HG02642 (cell line): ENCODE results near the gene PC.
A peak's percentile ranks its signal among the peaks of the same experiment; 100 is the strongest.
"Not testable (repeated sequence)": the region's sequence is repeated elsewhere in the genome, so short reads cannot be mapped to it uniquely, and the experiment has no call there.

Experiments used
- ATAC-seq: cut with Tn5 transposase; IDR thresholded peaks from one replicate; pipeline ENCODE4 v1.9.1; 2021; ENCODE audit warnings: mild to moderate bottlenecking; ENCODE audit not compliant: unreplicated experiment, poor library complexity

The PC gene

GRCh38 chr11:66815646-66816045, 142.5 kb downstream of the PC start:
- ATAC-seq = no peak

DNA sequence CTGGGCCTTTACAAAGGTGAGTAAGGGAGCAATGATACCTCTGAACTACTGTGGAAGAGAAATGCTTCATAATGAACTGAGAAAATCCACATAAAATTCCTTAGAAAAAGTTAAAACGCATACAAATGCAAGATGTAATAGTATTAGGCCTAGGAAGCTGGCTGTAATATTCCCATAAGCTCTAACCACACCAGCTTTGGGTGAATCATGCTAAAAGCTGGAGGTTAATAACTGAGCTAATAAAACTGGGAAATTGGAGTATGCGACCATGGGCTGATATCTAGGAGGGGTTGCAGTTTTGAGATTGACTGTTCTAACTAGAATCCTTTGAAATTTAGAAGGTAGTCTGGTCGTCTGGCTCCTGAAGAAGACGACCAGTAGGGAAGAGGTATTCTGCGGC, 143.5 kb downstream of the PC start:
- ATAC-seq = no peak

- ATAC-seq = no peak
These were observed 147.5 kb downstream of the PC start for GRCh38 chr11:66810576-66811185.

- ATAC-seq = no peak
These were observed 148.6 kb downstream of the PC start for GRCh38 chr11:66809592-66809991.

DNA sequence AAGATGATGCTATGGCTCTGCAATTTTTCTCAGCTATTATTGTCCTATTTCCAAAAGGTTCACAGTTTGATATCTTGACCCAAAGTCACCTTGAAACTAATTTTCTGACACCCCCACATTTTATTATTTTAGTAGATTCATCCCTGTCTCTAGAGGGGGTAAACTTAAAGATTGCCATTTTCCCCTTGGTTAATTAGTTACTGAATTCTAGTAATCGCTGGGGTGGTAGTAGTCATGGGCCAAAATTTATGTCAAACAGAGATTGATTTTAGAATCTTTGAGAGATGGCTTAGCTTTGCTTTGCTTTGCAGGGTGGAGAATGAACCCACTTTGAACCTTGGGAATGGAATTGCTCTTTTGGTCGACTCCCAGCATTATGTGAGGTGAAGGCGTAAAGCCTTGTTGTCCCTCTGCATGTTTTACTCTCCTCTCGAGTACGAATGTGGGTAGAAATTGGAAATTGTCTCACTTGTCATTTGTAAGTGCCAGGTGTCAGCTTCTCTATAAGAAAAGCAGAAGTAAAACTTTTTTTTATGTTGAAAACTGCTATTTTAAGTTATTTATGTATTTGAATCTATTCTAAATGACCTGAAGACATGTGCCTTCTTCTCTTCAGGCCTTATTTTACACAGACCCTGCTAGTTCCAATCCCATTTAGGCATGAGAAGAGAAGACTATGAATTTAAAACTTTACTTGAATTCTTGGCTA, 157.3 kb downstream of the PC start:
- ATAC-seq = peak; percentile 55

DNA sequence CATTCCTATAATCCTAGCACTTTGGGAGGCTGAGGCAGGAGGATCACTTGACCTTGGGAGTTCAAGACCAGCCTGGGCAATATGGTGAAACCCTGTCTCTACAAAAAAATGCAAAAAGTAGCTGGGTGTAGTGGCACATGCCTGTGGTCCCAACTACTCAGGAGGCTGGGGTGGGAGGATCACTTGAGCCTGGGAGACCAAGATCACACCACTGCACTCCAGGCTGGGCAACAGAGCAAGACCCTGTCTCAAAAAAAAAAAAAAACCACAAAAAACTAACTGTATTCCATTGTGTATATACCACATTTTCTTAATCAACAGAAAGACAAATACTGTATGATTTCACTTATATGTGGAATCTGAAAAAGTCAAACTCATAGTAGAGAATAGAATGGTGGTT, 158.4 kb downstream of the PC start:
- not testable (repeated sequence) for ATAC-seq
